Breast epithelium (tissue), 3 donors: ENCODE measurements around the gene GSTA4.

Experiments
- CTCF ChIP-seq, 3 donors: fragments of 450-650 bp; IDR thresholded peaks; one replicate each; pipeline ENCODE4 v1.5.1; 2016 to 2017; ENCODE audit warnings: antibody characterized with exemption in 3 of 3, mild to moderate bottlenecking in 3 of 3, moderate library complexity in 3 of 3
- POLR2AphosphoS5 ChIP-seq, 3 donors: sonication (generic); formaldehyde crosslinking; IDR thresholded peaks; one replicate each; pipeline ENCODE4 v1.6.1; 2017; ENCODE audit warnings: antibody characterized with exemption in 3 of 3

- TF ChIP-seq CTCF (IDR thresholded peaks at IDR 0.05) (no peak), POLR2AphosphoS5 (IDR thresholded peaks at IDR 0.05) (no peak)
Observed at GRCh38 chr6:52999456-52999855, 4.4 kb upstream of the GSTA4 start.
